HepG2 (cell line): ENCODE measurements around the gene SEBOX. TPM values are rescaled to one million over a fixed set of nuclear protein-coding genes. Genes with fewer than 3 reads are reported as not detected.

Experiments
- CC2D1A ChIP-seq: sonication (generic); formaldehyde crosslinking; IDR thresholded peaks from 2 replicates; pipeline ENCODE4 v1.8.1; 2023; ENCODE audit warnings: mild to moderate bottlenecking, missing genetic modification reagents
- GLI4 ChIP-seq: sonication (generic); formaldehyde crosslinking; IDR thresholded peaks from 2 replicates; pipeline ENCODE4 v1.5.1; 2020; ENCODE audit warnings: missing genetic modification reagents, mild to moderate bottlenecking, moderate library complexity, borderline replicate concordance
- HNF4A ChIP-seq: sonication (generic); formaldehyde crosslinking; IDR thresholded peaks from 2 replicates; pipeline ENCODE4 v1.4.0; 2020; ENCODE audit warnings: missing genetic modification reagents
- ISL2 ChIP-seq: sonication (generic); formaldehyde crosslinking; IDR thresholded peaks from 2 replicates; pipeline ENCODE4 v1.5.0; 2020; ENCODE audit warnings: missing genetic modification reagents
- KAT8 ChIP-seq: IDR thresholded peaks from 2 replicates; pipeline ENCODE4 v1.6.1; 2016; ENCODE audit warnings: missing genetic modification reagents, missing compliant biosample characterization
- MYC ChIP-seq: sonication (generic); formaldehyde crosslinking; IDR thresholded peaks from 2 replicates; pipeline ENCODE4 v1.9.0; 2021; ENCODE audit warnings: missing genetic modification reagents, borderline replicate concordance
- SNAI1 ChIP-seq: sonication (generic); formaldehyde crosslinking; IDR thresholded peaks from 2 replicates; pipeline ENCODE4 v1.5.0; 2020; ENCODE audit warnings: mild to moderate bottlenecking, missing genetic modification reagents, borderline replicate concordance
- STAT5B ChIP-seq: sonication (generic); formaldehyde crosslinking; IDR thresholded peaks from 2 replicates; pipeline ENCODE4 v1.4.0; 2020; ENCODE audit warnings: missing genetic modification reagents
- SYNCRIP ChIP-seq: fragments of 200-400 bp; formaldehyde crosslinking; IDR thresholded peaks from 2 replicates; pipeline ENCODE4 v1.6.1; 2018; ENCODE audit warnings: mild to moderate bottlenecking, low read depth, low read length; ENCODE audit not compliant: insufficient read depth
- THAP7 ChIP-seq: sonication (generic); formaldehyde crosslinking; IDR thresholded peaks from 2 replicates; pipeline ENCODE4 v1.8.1; 2023; ENCODE audit warnings: mild to moderate bottlenecking, missing genetic modification reagents
- TOE1 ChIP-seq: sonication (generic); formaldehyde crosslinking; IDR thresholded peaks from 2 replicates; pipeline ENCODE4 v1.4.0; 2020; ENCODE audit warnings: mild to moderate bottlenecking, missing genetic modification reagents
- ZNF274 ChIP-seq: sonication (generic); formaldehyde crosslinking; IDR thresholded peaks from 2 replicates; pipeline ENCODE4 v1.5.1; 2020; ENCODE audit warnings: mild to moderate bottlenecking, missing genetic modification reagents
- ZNF484 ChIP-seq: sonication (generic); formaldehyde crosslinking; IDR thresholded peaks from 2 replicates; pipeline ENCODE4 v1.5.1; 2020; ENCODE audit warnings: mild to moderate bottlenecking, low read depth, missing genetic modification reagents, borderline replicate concordance
- ZNF496 ChIP-seq: sonication (generic); formaldehyde crosslinking; IDR thresholded peaks from 2 replicates; pipeline ENCODE4 v1.8.1; 2023; ENCODE audit warnings: mild to moderate bottlenecking, moderate library complexity, missing genetic modification reagents; ENCODE audit not compliant: insufficient replicate concordance
- ZNF646 ChIP-seq: sonication (generic); formaldehyde crosslinking; IDR thresholded peaks from 2 replicates; pipeline ENCODE4 v1.9.0; 2021; ENCODE audit warnings: mild to moderate bottlenecking, missing genetic modification reagents
- ZNF660 ChIP-seq: sonication (generic); formaldehyde crosslinking; IDR thresholded peaks from 2 replicates; pipeline ENCODE4 v1.5.1; 2020; ENCODE audit warnings: mild to moderate bottlenecking, low read depth, missing genetic modification reagents, borderline replicate concordance
- ZNF761 ChIP-seq: sonication (generic); formaldehyde crosslinking; conservative IDR thresholded peaks from 2 replicates; pipeline ENCODE4 v1.4.0; 2020; ENCODE audit warnings: mild to moderate bottlenecking, missing genetic modification reagents
- polyA plus RNA-seq, 8 experiments: library from polyadenylated mRNA; depleted of rRNA in 3 of 8; stranded (reverse) in 7 of 8; unstranded in 1 of 8; fragments of >200 nt; fragmentation: Illumina TruSeq in 4 of 8; extraction: Trizol in 4 of 8; gene quantifications; 2 replicates each; pipeline versions ENCODE4 v1.2.1 to v1.2.3, GENCODE V29; 2011 to 2016; ENCODE audit warnings: low read depth in 4 of 8, missing spikeins in 1 of 8, mixed read lengths in 1 of 8; ENCODE audit not compliant: insufficient read depth in 1 of 8
- total RNA-seq, 5 experiments: library from RNA; depleted of rRNA; stranded (reverse); fragments of >200 nt; fragmentation: Illumina TruSeq; extraction: Trizol; gene quantifications; 2 replicates each; pipeline ENCODE4 v1.2.3, GENCODE V29; 2016; ENCODE audit warnings: low read depth in 1 of 5
- TF ChIP-seq, protein P1 (sequence below): sonication (generic); formaldehyde crosslinking; IDR thresholded peaks from 2 replicates; pipeline ENCODE4 v1.5.1; 2020; ENCODE audit warnings: missing genetic modification reagents, mild to moderate bottlenecking, borderline replicate concordance

SEBOX gene
- total and polyA plus RNA-seq, 2 of the 13 experiments (the other 11 are each of a cell fraction or from before 2014, with no cell fraction given), result not detected

- no peak for TF ChIP-seq ZNF484
- TF ChIP-seq HNF4A (CRISPR knock-in tag), result no peak; the same call in 1 of the 2 replicates
- TF ChIP-seq ZNF646 (CRISPR knock-in tag), result no peak
- TF ChIP-seq, protein P1, sequence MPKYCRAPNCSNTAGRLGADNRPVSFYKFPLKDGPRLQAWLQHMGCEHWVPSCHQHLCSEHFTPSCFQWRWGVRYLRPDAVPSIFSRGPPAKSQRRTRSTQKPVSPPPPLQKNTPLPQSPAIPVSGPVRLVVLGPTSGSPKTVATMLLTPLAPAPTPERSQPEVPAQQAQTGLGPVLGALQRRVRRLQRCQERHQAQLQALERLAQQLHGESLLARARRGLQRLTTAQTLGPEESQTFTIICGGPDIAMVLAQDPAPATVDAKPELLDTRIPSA (CRISPR knock-in tag), result no peak
- no peak for TF ChIP-seq ZNF274
- TF ChIP-seq ISL2, result peak; percentile 66; the same call in 1 of the 2 replicates
- TF ChIP-seq KAT8 (CRISPR knock-in tag), result peak; percentile 100
- no peak; the same call in 1 of the 2 replicates for TF ChIP-seq ZNF761 (CRISPR knock-in tag)
- no peak for TF ChIP-seq ZNF660 (CRISPR knock-in tag)
- peak; percentile 85 for TF ChIP-seq MYC
- TF ChIP-seq STAT5B (CRISPR knock-in tag), result no peak
- TF ChIP-seq GLI4 (CRISPR knock-in tag), result no peak
- TF ChIP-seq SNAI1 (CRISPR knock-in tag), result 0 out of 2 replicates have a peak, but pooled peaks have one; percentile 43
- TF ChIP-seq TOE1 (CRISPR knock-in tag), result peak; percentile 49; the same call in 1 of the 2 replicates
- TF ChIP-seq CC2D1A (CRISPR knock-in tag), result no peak
- no peak for TF ChIP-seq SYNCRIP
- no peak for TF ChIP-seq ZNF496 (CRISPR knock-in tag)
- no peak for TF ChIP-seq THAP7 (CRISPR knock-in tag)
These were observed 7.7 kb downstream of the SEBOX start, which contains the start of gene POLDIP2 (continued) for GRCh38 chr17:28357061-28357900.
